Lower leg skin (tissue), 4 donors: Measurements from ENCODE around the gene DAGLA. TPM values are rescaled to one million over a fixed set of nuclear protein-coding genes. Genes with fewer than 3 reads are reported as not detected.

Experiments
- DNase-seq, 2 donors: peaks; one replicate each; pipeline ENCODE4 v3.0.0-alpha.2; 2019; ENCODE audit warnings: low spot score in 2 of 2
- H3K4me3 ChIP-seq: fragments of 200-600 bp; sonication (generic); 2 replicates; pipeline ENCODE4 v1.5.1; 2017; ENCODE audit warnings: mild to moderate bottlenecking, low read depth; ENCODE audit not compliant: poor library complexity, severe bottlenecking
- CTCF ChIP-seq, 3 donors: fragments of 450-650 bp; IDR thresholded peaks; one replicate each; pipeline ENCODE4 v1.5.1; 2016; ENCODE audit warnings: antibody characterized with exemption in 3 of 3, mild to moderate bottlenecking in 3 of 3, moderate library complexity in 2 of 3
- POLR2A ChIP-seq, 2 donors: fragments of 450-650 bp; IDR thresholded peaks; one replicate each; pipeline ENCODE4 v1.6.1; 2016 to 2017; ENCODE audit warnings: antibody characterized with exemption in 2 of 2, mild to moderate bottlenecking in 1 of 2, moderate library complexity in 1 of 2
- WGBS, 2 donors: methylation state at CpG; one replicate each; pipeline ENCODE4 v1.1.5; 2018; 5-methylcytosine and 5-hydroxymethylcytosine counted together
- intact Hi-C: fragments of 100-400 bp; cut with DNase I; formaldehyde crosslinking; loops from one replicate; pipeline ENCODE4 v1.15.0; 2023; ENCODE audit warnings: low total_unique reads
- total RNA-seq, 4 donors: library from RNA; depleted of rRNA; stranded (reverse); fragments of >200 nt; gene quantifications; one replicate each; pipeline ENCODE4 v1.1.0, GENCODE V29; 2016

The DAGLA gene
- total RNA-seq, 4 donors from 2014 or later: 0.23 to 1.8 (median 0.79) TPM

GRCh38 chr11:61700212-61700611 is 20.0 kb downstream of the DAGLA start:
- 39 to 58% methylated on average over 5 of the region's 5 CpGs for WGBS, 2 donors
- TF ChIP-seq CTCF (IDR thresholded peaks at IDR 0.05): no peak
- no peak for TF ChIP-seq POLR2A (IDR thresholded peaks at IDR 0.05)
- DNase-seq: no peak
- no peak overlapping the region for H3K4me3 ChIP-seq
- intact Hi-C loops: no loop called here

GRCh38 chr11:61700720-61701119 is 20.5 kb downstream of the DAGLA start:
- 71 to 86% methylated on average over 6 to 8 of the region's 8 CpGs for WGBS, 2 donors

GRCh38 chr11:61701242-61701886 is 21.2 kb downstream of the DAGLA start:
- TF ChIP-seq CTCF (IDR thresholded peaks at IDR 0.05) (no peak), POLR2A (IDR thresholded peaks at IDR 0.05) (no peak)
- intact Hi-C loops: no loop called here
- H3K4me3 ChIP-seq: no peak overlapping the region
- WGBS, 2 donors: 68 to 70% methylated on average over 14 to 18 of the region's 18 CpGs
- DNase-seq: no peak

More at GRCh38 chr11:61700720-61701119, 20.5 kb downstream of the DAGLA start:
- no peak overlapping the region for H3K4me3 ChIP-seq
- TF ChIP-seq POLR2A (IDR thresholded peaks at IDR 0.05): no peak
- no peak for TF ChIP-seq CTCF (IDR thresholded peaks at IDR 0.05)
- intact Hi-C loops: no loop called here
- DNase-seq: no peak

DNA sequence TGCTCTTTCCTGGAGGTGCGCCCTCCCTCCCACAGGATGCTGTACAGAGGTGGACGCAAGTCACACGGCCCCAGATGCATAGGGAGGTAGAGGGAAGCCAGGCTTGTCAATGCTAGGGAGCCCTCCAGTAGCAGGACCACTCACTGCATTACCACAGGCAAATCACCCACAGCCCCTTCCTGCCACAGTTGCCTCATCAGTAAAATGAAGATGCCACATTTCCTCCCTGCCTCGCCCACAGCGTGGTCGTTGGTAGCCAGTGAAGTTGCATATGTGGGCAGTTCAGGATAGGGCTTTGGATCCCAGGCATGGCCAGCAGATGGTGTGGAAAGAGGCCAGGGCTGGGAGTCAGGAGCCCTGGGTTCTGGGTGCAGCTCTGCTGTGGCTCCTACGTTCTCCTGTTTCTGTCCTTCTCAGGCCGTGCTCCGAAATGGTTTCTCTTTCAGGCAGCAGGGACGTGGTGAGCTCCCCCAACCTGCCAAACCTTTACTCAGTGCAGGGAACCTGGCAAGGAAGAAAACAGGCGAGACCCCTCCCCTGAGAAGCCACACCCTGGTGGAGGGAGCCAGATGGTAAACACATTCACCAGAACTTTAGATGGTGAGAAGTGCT is 22.6 kb downstream of the DAGLA start:
- intact Hi-C loops: no loop called here
- no peak for DNase-seq
- no peak for TF ChIP-seq CTCF (IDR thresholded peaks at IDR 0.05)
- TF ChIP-seq POLR2A (IDR thresholded peaks at IDR 0.05): no peak
- WGBS, 2 donors: 80 to 81% methylated on average over 11 of the region's 11 CpGs
- H3K4me3 ChIP-seq: no peak overlapping the region

DNA sequence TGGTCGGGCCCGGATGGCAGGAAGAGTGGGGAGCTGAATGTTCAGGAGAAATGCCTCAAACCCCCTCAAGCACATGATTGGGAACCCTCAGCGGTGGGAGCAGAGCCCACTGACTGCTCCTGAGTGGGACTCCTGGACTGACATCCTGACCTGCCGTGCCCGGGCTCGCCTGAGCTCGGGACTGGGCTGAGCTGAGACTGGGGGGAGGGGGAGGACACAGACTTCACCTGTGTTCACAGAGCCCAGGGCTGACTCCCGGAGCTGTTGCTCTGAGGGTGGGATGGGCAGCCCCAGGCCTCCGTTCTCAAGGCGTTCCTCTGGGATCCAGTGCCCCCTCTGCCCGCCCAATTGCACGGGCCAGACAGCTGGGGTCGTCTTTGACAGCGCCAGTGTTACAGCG is 24.6 kb downstream of the DAGLA start:
- WGBS, 2 donors: 67 to 78% methylated on average over 15 of the region's 15 CpGs
- no peak overlapping the region for H3K4me3 ChIP-seq
- DNase-seq: no peak
- intact Hi-C loops: no loop called here
- TF ChIP-seq POLR2A (IDR thresholded peaks at IDR 0.05) (no peak), CTCF (IDR thresholded peaks at IDR 0.05) (no peak)
